ENCODE results near the gene ACIN1. TPM values are rescaled to one million over a fixed set of nuclear protein-coding genes. Genes with fewer than 3 reads are reported as not detected.
"Not testable (repeated sequence)": the region's sequence is repeated elsewhere in the genome, so short reads cannot be mapped to it uniquely, and the experiment has no call there.

Gene ACIN1
- total RNA-seq, 1 donor from 2014 or later, result 210 TPM

GRCh38 chr14:23123419-23123818 is 28.5 kb upstream of the ACIN1 start:
- intact Hi-C loops (cut with micrococcal nuclease), result loop anchor here (5.0 kb wide), 1 partner anchor 174 kb away; no protein-coding TSS in a partner anchor

GRCh38 chr14:23122086-23122485 is 27.1 kb upstream of the ACIN1 start:
- intact Hi-C loops (cut with micrococcal nuclease), result loop anchor here (5.0 kb wide), 1 partner anchor 175 kb away; no protein-coding TSS in a partner anchor

- intact Hi-C loops (cut with micrococcal nuclease), result loop anchor here (1.0 to 5.0 kb wide), 2 partner anchors 66 to 176 kb away; no protein-coding TSS in a partner anchor
Measured at GRCh38 chr14:23121361-23121771, 26.4 kb upstream of the ACIN1 start.

GRCh38 chr14:23120541-23121251 is 25.8 kb upstream of the ACIN1 start:
- intact Hi-C loops (cut with micrococcal nuclease), result loop anchor here (1.0 to 5.0 kb wide), 3 partner anchors 67 to 260 kb away; no protein-coding TSS in a partner anchor

GRCh38 chr14:23119363-23120327 is 24.7 kb upstream of the ACIN1 start:
- intact Hi-C loops (cut with micrococcal nuclease), result loop anchor here (1.0 to 5.0 kb wide), 2 partner anchors 178 to 261 kb away; no protein-coding TSS in a partner anchor

GRCh38 chr14:23118506-23119362 is 23.8 kb upstream of the ACIN1 start, which contains the start of gene CEBPE:
Gene CEBPE (minus strand): TSS chr14:23119255. CDS start chr14:23119091, 164 bp downstream.
- intact Hi-C loops (cut with micrococcal nuclease), result no loop called here

GRCh38 chr14:23117371-23118020 is 22.6 kb upstream of the ACIN1 start:
- intact Hi-C loops (cut with micrococcal nuclease), result no loop called here

- intact Hi-C loops (cut with micrococcal nuclease), result no loop called here
Measured at GRCh38 chr14:23115918-23116317, 21.0 kb upstream of the ACIN1 start.

GRCh38 chr14:23115039-23115731 is 20.2 kb upstream of the ACIN1 start:
- intact Hi-C loops (cut with micrococcal nuclease), result no loop called here

GRCh38 chr14:23114669-23115038 is 19.7 kb upstream of the ACIN1 start:
- intact Hi-C loops (cut with micrococcal nuclease), result no loop called here

GRCh38 chr14:23114120-23114458 is 19.2 kb upstream of the ACIN1 start:
- intact Hi-C loops (cut with micrococcal nuclease), result no loop called here

GRCh38 chr14:23113431-23114119 is 18.6 kb upstream of the ACIN1 start:
- intact Hi-C loops (cut with micrococcal nuclease), result no loop called here

GRCh38 chr14:23112359-23113178 is 17.6 kb upstream of the ACIN1 start:
- intact Hi-C loops (cut with micrococcal nuclease), result no loop called here

- intact Hi-C loops (cut with micrococcal nuclease), result no loop called here
Measured at GRCh38 chr14:23110579-23111365, 15.8 kb upstream of the ACIN1 start.

- intact Hi-C loops (cut with micrococcal nuclease), result no loop called here
Measured at GRCh38 chr14:23109769-23110168, 14.8 kb upstream of the ACIN1 start.

GRCh38 chr14:23108169-23108568 is 13.2 kb upstream of the ACIN1 start:
- intact Hi-C loops (cut with micrococcal nuclease), result not testable (repeated sequence)

GRCh38 chr14:23107620-23108019 is 12.7 kb upstream of the ACIN1 start:
- intact Hi-C loops (cut with micrococcal nuclease), result not testable (repeated sequence)

- intact Hi-C loops (cut with micrococcal nuclease), result no loop called here
Measured at GRCh38 chr14:23106747-23107045, 11.8 kb upstream of the ACIN1 start.
